GM13977 (cell line): ENCODE data around the gene HBD.

Experiments
- DNase-seq: peaks from one replicate; pipeline ENCODE4 v3.0.0; 2012; ENCODE audit warnings: low spot score
- in situ Hi-C: fragments of 300-500 bp; cut with MboI; formaldehyde crosslinking; loops from one replicate; pipeline ENCODE4 v1.12.0; 2022; ENCODE audit warnings: low sequenced_read_pairs, low pct_unique_long_range_greater_than_20kb, mixed read lengths, inconsistent platforms; ENCODE audit not compliant: unreplicated experiment
- TF ChIP-seq, protein P1 (sequence below): IDR thresholded peaks from 2 replicates; pipeline ENCODE4 v1.5.1; 2012; ENCODE audit warnings: mild to moderate bottlenecking, control low read depth; ENCODE audit not compliant: insufficient read depth; ENCODE audit errors: extremely low read depth, missing control alignments

The HBD gene

DNA sequence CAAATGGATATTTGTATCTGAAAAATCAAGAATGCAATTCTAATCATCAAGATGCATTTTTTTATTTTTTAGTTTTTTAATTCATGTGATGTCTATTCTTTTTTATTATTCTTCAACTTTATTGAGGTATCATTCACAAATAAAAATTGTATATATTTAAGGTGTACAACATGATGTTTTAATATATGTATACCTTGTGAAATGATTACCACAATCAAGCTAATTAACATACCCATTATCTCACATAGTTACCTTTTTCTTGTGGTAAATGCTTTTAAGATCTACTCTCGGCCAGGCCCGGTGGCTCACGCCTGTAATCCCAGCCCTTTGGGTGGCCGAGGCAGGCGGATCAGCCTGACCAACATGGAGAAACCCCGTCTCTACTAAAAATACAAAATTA, 11.1 kb downstream of the HBD start:
- no peak for DNase-seq
- in situ Hi-C loops, result no loop called here
- TF ChIP-seq, protein P1, sequence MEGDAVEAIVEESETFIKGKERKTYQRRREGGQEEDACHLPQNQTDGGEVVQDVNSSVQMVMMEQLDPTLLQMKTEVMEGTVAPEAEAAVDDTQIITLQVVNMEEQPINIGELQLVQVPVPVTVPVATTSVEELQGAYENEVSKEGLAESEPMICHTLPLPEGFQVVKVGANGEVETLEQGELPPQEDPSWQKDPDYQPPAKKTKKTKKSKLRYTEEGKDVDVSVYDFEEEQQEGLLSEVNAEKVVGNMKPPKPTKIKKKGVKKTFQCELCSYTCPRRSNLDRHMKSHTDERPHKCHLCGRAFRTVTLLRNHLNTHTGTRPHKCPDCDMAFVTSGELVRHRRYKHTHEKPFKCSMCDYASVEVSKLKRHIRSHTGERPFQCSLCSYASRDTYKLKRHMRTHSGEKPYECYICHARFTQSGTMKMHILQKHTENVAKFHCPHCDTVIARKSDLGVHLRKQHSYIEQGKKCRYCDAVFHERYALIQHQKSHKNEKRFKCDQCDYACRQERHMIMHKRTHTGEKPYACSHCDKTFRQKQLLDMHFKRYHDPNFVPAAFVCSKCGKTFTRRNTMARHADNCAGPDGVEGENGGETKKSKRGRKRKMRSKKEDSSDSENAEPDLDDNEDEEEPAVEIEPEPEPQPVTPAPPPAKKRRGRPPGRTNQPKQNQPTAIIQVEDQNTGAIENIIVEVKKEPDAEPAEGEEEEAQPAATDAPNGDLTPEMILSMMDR, result no peak

DNA sequence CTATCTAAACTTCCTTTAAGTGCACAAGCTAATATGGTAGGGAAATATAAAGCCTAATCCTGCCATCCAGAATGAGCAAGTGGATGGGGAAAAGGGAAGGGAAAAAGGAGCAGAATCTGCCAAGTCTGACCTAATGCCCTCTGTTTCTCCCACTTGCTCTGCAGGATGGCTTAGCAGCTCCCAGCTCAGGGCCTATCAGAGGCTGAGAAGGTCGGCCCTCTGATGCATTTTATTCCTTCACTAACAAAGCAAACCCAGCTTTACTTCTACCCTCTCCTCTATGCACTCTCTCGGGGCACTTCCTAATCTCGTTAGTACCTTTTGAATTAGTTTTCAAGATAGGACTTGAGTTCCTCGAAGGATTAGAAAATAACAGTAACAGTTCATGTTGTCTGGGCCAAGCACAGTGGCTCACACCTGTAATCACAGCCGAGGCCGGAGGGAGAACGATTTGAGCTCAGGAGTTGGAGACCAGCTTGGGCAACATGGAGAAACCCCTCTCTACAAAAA, 23.9 kb downstream of the HBD start:
- in situ Hi-C loops, result no loop called here
- DNase-seq, result no peak
- TF ChIP-seq, protein P1, result no peak

DNA sequence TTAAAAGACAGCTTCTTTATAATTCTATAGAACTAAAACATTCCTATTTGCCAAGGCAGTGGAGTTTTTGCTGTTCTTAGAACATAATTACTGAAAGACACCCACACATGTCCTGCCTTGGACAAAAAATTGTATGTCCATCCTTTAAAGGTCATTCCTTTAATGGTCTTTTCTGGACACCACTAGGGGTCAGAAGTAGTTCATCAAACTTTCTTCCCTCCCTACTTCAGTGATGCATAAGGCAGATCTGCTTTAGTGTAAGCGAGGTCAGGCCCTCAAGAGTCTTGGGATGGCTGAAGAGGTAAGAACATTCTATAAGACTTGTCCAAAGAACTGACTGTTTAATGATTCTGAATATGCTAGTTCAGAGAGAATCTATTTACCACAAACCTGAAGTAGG, 29.5 kb downstream of the HBD start:
- peak; percentile 38 for DNase-seq
- in situ Hi-C loops, result loop anchor here (10.0 kb wide), 1 partner anchor 170 kb away; no protein-coding TSS in a partner anchor
- TF ChIP-seq, protein P1, result peak; percentile 54

DNA sequence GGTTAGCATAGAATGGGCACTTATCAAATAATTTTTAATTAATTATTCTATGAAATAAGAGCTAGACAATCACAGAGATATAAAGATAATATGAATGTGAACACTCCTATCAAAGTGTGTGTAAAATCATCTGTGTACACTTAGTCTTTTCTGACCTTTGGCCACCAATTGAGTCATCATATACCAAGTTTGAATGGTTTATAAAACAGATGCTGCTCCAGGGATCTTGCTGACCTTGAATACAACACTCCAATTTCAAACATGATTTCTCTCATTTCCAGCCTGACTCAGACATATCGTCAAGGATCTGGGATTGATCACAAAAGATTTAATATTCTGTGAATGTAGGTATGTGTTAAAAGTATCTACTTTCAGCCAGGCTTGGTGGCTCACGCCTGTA, 30.9 kb downstream of the HBD start:
- no peak for DNase-seq
- in situ Hi-C loops, result loop anchor here (10.0 kb wide), 1 partner anchor 171 kb away; no protein-coding TSS in a partner anchor
- TF ChIP-seq, protein P1, result no peak

DNA sequence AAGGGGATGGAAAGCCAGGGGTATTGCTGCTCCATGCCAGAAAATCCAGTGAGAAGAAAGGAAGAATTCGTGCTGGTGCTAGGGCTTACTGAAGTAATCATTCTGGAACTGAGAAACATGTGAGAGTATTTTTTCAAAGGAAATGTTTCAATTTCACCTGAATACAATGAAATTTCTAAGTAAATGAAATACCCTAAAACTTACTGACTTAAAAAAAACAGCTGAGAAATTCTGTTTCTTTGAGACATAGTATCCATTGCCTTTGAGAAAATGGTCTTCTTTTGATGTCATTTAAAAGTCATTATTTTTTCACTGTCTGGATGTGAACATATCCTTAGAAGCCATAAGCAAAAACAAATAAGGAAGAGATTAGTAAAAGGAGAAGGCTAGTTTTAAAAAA, 33.7 kb downstream of the HBD start, which contains the start of gene OR51V1:
TSS of gene OR51V1 (minus strand) at position 101 of the 400 bp plus-strand sequence. CDS start at position 101, 0 bp downstream.
- no peak for DNase-seq
- in situ Hi-C loops, result loop anchor here (10.0 kb wide), 1 partner anchor 174 kb away; no protein-coding TSS in a partner anchor
- TF ChIP-seq, protein P1, result no peak

DNA sequence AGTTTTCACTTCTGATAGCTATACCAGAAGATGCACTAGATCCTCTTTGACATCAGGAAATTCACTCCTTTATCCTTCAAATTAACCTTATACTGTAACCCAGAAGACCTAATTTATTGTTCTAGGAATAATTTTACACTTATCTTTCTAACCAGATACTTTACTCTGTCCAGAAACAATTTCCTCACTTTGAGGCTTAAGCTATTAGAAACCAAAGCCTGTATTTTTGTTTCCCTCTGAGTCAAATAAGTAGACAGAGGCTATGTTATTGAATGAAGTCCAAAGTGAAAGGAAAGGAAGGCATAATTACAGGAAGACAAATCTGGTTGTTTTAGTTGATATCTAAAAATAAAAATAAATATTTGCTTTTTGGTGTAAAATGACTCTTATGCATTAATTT, 36.0 kb downstream of the HBD start:
- in situ Hi-C loops, result no loop called here
- DNase-seq, result no peak
- TF ChIP-seq, protein P1, result no peak

DNA sequence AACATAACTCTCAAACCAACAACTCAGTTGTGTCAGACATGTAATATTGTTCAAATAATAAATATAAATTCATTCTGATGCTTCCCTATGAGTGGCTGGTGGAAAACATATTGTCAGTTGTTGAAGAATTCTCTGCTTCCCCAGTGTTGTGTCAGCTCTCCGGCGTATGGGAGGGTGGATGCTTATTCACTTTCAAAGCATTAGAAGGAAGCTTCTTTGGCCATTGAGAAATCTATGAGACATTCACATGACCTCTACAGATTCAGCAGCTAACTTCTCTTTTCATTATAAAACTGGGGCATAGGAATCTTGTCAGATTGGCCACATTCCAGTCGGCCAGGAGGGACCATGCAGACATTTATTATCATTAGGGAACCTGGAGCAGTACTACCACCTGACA, 36.7 kb downstream of the HBD start:
- no peak for DNase-seq
- in situ Hi-C loops, result no loop called here
- TF ChIP-seq, protein P1, result no peak
